NCI-H1930 (cell line): Measurements from ENCODE around the gene COP1.

Experiments used
- DNase-seq, 2 experiments: peaks; one replicate each; lab custom pipeline; 2025; lab: John Stamatoyannopoulos, UW

Gene COP1

GRCh38 chr1:175963740-175964139 lies 243.3 kb downstream of the COP1 start:
- no peak for DNase-seq

GRCh38 chr1:175960169-175960568 lies 246.9 kb downstream of the COP1 start:
- DNase-seq, result no peak

GRCh38 chr1:175951627-175952026 lies 255.5 kb downstream of the COP1 start:
- DNase-seq, result no peak

GRCh38 chr1:175947771-175948170 lies 259.3 kb downstream of the COP1 start:
- DNase-seq, result no peak

- no peak for DNase-seq
Observed at GRCh38 chr1:175944591-175944990, 262.5 kb downstream of the COP1 start.

GRCh38 chr1:175941164-175941563 lies 265.9 kb downstream of the COP1 start:
- DNase-seq, result no peak

GRCh38 chr1:175936736-175937135 lies 270.4 kb downstream of the COP1 start:
- DNase-seq, result no peak

- DNase-seq, result no peak
Observed at GRCh38 chr1:175935566-175936115, 271.4 kb downstream of the COP1 start.

GRCh38 chr1:175935166-175935565 lies 271.9 kb downstream of the COP1 start:
- no peak for DNase-seq

GRCh38 chr1:175933801-175934200 lies 273.3 kb downstream of the COP1 start:
- DNase-seq, result no peak

GRCh38 chr1:175927944-175928343 lies 279.1 kb downstream of the COP1 start:
- DNase-seq, result no peak

GRCh38 chr1:175922254-175922881 lies 284.7 kb downstream of the COP1 start:
- no peak for DNase-seq

GRCh38 chr1:175920381-175920780 lies 286.7 kb downstream of the COP1 start:
- no peak for DNase-seq

GRCh38 chr1:175919001-175919400 lies 288.1 kb downstream of the COP1 start:
- no peak for DNase-seq

- no peak for DNase-seq
Observed at GRCh38 chr1:175918364-175918801, 288.7 kb downstream of the COP1 start.

- no peak for DNase-seq
Observed at GRCh38 chr1:175914115-175914514, 293.0 kb downstream of the COP1 start.

- no peak for DNase-seq
Observed at GRCh38 chr1:175911138-175911537, 295.9 kb downstream of the COP1 start.

GRCh38 chr1:175906370-175906769 lies 300.7 kb downstream of the COP1 start:
- DNase-seq, result no peak

GRCh38 chr1:175904808-175905207 lies 302.3 kb downstream of the COP1 start:
- no peak for DNase-seq

GRCh38 chr1:175902281-175902680 lies 304.8 kb downstream of the COP1 start:
- no peak for DNase-seq

- no peak for DNase-seq
Observed at GRCh38 chr1:175901076-175901836, 305.8 kb downstream of the COP1 start.

- no peak for DNase-seq
Observed at GRCh38 chr1:175900171-175900570, 306.9 kb downstream of the COP1 start.

- no peak for DNase-seq
Observed at GRCh38 chr1:175895966-175896365, 311.1 kb downstream of the COP1 start.
